HG02610 (cell line): ENCODE results near the gene EPHB1.

ENCODE experiments used
- ATAC-seq: cut with Tn5 transposase; IDR thresholded peaks from one replicate; pipeline ENCODE4 v1.9.1; 2021; ENCODE audit warnings: mild to moderate bottlenecking, moderate library complexity; ENCODE audit not compliant: unreplicated experiment

EPHB1 gene

DNA sequence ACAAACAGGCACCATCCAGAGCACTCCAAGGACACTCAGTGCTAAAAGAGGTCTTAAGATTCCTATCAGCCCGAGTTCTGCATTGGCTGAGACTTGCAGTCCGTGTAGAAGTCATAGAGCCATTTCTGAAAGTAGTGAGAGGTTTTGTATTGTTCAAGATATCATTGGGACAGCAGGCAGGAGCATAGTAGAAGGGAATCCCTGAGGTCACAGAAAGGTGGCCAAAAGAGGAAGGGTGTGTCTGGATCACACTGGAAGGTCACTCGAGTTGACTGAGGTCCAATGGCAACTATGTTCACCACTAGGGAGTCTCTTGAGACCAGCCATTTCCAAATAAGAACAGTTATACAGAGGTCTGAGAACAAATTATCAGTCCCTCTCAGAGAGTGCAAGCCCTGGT is 468.3 kb downstream of the EPHB1 start:
- no peak for ATAC-seq

DNA sequence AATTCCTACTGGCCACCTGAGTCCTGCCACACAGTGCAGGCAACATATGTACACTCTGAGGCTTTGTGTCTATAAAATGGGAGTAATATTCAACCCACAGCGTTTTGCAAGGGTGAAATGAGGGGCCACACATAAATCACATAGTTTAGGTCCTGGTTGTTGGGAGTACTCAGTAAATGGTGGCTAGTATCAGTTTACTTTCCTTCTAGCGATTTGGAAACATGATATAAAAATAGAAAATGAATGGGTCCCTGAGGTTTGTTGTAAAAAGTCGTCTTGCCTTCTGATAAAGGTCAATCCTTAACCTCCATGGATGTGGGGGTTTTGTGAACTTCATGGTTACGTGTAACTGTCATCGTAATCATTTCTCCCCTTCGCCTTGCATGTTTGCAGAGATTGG is 472.4 kb downstream of the EPHB1 start:
- no peak for ATAC-seq

- ATAC-seq: no peak
These were observed 474.0 kb downstream of the EPHB1 start for GRCh38 chr3:135268941-135269532.

GRCh38 chr3:135271177-135272025 is 476.3 kb downstream of the EPHB1 start:
- ATAC-seq: no peak

DNA sequence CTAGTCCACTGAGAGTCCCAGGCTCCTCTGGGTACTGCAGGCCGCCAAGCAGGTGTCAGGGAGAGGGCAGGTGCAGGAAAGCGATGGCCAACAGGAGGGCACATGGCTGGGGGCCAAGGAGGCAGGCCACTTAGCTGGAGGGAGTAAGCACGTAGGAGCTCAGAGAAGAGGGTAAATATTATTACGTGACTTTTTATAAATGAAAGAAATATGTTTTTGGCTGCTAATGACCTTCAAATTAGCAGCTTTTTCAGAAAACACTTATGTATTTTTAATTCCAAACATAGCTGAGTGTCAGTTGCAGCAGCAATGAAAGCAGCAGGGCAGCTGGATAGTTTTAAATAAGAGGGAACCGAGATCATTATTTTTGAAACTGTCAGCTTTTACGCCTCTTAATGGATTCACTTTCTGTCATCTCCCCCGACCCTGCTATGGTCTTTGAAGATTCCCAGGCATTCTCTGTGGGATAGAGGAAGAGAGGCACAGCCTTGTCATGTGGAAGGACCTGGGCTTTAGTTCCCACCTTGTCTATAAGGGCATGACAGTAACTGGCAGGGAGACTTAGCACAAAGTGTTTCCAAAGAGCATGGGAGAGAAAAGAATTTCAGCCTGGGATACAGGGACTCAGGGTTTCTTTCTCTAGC is 477.1 kb downstream of the EPHB1 start:
- ATAC-seq: no peak

DNA sequence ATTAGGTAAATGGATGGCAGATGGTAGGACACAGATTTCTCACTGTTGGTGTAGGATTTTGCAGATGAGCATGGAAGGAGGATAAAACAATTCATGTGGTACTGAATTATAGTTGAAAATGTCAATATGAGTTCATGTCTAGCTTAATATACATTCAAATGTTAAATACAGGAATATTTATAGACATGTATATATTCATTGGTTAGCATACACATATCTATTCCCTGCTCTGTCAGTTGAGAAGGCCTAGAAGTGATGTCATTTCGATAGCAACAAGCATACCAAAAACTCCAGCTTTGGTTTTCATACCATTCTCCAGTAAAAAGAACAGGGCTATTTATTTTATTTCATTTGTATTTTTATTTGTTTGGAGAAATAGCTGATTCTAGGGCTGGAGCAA is 497.1 kb downstream of the EPHB1 start:
- ATAC-seq: no peak

- ATAC-seq: no peak
These were observed 506.6 kb downstream of the EPHB1 start for GRCh38 chr3:135301670-135302069.

DNA sequence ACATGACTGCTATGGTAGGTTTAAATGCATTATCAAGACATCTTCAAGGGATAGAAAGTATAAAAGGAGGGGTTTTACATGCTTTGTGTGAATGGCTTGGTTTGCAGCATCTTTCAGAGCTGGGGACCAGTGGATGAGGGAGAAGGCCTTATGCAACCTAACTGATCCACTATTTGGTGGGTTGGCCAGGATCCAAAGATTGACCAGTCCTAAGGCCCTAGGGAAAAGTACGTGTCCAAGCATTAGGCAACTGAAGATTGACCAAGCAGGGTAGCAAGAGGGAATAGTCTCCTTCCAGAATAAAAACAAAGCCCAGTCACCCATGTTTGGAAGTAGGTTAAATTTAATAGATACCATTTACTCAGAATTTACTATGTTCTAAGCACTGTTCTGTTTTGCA is 509.3 kb downstream of the EPHB1 start:
- no peak for ATAC-seq
